HG03103 (cell line): ENCODE data around the gene TEX28.
"Not testable (repeated sequence)": the region's sequence is repeated elsewhere in the genome, so short reads cannot be mapped to it uniquely, and the experiment has no call there.

Experiments
- ATAC-seq: cut with Tn5 transposase; IDR thresholded peaks from one replicate; pipeline ENCODE4 v1.9.1; 2021; ENCODE audit warnings: low read depth; ENCODE audit not compliant: unreplicated experiment

TEX28 gene

DNA sequence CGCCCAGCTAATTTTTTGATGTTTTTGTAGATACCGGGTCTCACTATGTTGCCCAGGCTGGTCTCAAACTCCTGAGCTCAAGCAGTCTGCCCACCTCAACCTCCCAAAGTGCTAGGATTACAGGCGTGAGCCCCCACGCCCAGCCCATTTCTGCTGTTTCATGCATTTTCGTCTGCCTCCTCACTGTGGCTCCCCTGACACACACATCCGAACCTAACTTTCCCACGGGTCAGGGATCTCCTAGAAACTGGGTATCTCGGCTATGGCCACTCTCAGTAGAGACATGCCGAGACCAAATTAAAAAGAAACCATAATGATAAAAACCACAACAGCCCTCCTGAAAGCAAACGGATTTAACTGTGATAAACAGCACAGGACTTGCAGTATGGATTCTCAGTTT, 46.8 kb downstream of the TEX28 start:
- ATAC-seq = not testable (repeated sequence)

DNA sequence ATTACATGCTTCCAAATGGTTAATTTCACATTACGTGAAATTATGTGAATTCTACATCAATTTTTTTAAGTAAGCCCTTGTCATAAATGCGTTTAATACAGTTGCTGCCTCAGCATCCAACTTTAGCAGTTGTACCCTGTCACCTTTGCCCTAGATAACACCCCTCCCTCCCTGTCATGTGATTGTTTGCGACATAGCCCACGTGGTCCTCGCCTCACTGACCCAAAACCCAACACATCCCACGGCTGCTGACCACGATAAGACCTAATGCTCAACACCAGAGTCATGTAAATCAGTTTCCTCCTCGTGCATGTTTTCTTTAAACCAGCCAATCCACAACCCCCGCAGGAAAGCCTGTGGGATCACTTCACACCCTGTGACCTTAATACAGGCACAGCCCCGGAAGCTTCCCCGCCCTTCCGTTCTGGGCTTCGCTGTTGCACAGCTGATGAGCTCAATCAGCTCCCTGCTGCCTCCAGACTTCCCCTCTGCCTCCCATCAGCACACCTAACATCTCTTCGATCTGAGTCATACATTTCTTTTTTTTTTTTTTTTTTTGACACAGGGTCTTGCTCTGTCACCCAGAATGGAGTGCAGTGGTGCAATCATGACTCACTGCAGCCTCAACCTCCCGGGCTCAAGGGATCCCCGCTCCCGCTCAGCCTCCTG, 47.4 kb downstream of the TEX28 start:
- peak; percentile 65 for ATAC-seq

DNA sequence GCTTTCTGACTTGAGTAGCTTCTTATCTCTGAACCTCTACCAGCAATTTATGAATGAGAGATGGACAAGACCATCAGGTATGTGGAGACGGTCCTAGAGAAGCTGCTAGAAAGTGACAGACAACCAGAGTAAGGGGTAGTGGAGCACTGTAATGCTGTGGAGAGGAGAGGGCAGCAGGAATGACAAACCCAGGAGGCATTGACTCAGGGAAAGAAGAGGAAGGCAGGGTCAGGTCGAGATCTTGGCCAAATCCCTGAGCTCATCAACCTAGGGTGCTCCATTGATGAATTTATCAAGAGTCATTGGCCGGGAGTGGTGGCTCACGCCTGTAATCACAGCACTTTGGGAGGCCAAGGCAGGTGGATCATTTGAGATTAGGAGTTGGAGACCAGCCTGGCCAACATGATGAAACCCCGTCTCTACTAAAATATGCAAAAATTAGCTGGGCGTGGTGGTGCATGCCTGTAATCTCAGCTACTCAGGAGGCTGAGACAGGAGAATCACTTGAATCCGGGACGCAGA, 54.9 kb downstream of the TEX28 start:
- not testable (repeated sequence) for ATAC-seq

DNA sequence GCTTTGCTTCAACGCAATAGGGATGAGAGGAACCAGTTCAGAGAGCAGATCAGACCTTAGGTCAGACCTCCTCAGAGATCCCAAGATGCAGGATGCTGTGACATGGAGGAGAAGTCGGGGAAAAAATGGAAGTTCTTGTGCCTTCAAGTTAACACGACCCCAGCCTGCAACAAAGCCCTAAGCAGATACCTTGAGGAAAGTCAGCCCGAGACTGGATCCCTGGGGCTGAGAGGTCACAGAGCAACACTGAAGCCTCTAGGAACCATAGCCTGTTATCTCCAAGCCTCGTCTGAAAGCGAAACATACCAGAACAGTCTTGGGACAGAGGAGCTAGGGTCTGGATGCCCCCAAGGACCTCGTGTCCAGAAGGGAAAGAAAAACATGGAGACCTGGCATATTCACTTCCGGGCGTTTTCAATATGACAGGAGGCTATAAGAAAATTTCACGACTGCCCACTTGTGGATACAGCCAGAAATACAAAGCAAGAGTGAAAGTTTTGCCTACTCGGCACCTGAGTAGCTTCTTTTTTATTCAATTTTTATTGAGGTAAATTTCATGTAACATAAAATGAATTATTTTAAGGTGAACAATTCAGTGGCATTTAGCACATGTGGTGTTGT, 55.9 kb downstream of the TEX28 start:
- not testable (repeated sequence) for ATAC-seq

DNA sequence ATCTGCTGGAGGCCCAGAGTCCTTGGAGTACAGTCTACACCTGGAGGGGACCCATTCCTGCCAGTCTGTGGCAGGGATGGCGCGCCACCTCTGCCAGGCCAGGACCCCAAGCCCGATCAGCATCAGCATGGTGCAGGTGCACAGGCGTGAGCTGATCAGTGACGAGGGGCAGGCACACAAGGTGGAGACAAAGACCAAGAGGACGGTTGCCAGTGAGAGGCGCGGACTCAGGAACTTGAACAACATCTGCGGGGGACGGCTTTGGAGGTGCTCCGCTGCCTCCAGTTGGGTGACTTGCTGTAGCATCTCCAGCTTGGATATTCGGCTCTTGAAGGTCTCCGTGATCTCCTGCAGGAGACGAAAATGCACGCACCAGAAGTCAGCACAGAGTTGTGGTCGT, 61.3 kb downstream of the TEX28 start:
- ATAC-seq = not testable (repeated sequence)

DNA sequence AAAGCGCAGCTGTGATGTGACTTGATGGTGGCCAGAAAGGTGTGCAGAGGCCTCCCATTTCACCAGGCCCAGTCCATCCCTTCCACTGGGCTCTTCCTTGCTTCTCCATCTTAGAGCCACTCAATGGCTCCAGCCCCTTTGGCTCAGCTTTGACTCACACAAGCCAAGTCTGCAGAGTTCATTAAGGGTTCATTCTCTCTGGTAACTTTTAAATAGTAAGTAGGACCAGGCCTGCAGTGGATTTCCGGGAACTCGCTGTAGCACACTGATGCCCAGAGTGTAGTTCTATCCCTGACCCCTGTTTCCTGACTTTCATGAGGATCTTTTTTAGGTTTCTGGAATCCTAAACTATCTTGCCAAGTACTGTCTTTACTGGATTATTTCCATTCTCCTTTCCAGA, 63.5 kb downstream of the TEX28 start:
- ATAC-seq = not testable (repeated sequence)

DNA sequence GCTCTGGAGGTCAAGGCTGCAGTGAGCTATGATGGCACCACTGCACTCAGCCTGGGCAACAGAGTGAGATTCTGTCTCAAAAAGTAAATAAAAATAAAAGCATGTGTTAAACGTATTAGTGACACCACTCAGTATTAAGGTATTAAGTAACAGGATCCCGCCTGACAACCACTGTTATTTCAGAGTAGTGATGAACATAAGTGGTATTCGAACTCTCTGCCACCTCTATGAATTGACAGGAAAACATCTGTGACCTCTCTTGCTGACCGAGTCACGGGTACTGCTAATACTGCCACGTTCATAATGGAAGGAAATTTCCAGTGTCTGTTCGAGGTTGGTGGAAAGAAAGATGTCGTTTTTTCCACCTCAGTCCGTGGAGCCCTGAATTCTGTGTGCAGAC, 68.2 kb downstream of the TEX28 start:
- not testable (repeated sequence) for ATAC-seq

DNA sequence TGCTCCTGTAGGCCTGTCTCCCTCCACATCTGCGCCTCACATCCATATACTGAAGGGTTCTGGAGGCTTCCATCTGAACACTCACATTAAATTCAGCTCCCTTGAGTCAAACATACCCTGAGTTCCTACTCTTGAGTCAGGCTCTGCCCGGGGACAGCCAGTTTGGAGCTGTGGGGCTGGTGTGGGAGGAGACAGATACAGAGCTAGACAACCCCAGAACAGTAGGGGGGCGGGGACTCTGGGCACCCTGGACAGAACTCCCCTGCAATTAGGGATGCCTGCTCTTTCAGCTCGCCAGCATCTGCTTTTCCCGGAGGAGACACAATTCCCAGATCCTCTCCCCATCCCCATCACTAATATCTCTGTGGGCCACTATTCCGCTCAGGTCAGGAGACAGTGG, 69.6 kb downstream of the TEX28 start:
- not testable (repeated sequence) for ATAC-seq
